ENCODE measurements around the gene OSBPL2.

The OSBPL2 gene

DNA sequence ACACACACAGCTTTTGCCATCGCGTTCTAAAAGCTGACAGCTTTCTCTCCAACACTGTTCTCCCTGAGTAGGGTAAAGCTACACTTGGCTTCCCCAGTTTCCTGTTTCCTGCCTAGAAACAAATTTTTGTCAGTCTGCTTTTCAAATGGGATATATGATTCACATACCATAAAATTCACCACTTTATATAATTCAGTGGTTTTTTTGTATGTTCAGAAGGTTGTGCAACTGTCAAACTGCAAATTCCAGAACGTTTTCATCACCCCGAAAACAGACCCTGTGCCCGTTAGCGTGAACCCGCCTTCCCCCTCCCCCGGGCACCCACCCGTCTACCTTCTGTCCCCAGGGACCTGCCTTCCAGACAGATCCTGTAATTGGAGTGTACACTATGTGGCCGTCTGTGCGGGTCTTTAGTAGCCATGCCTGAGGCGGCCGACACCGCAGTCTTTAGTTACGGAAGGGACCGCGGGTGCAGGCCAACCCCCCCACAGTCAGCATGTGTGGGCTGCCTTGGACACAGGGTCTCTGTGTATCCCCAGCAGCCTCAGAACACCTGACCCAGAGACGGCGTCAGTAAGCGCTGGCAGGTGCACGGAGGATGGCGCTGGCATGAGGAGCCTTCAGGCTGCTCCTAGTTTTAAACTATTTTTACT, 34.8 kb upstream of the OSBPL2 start:
- Histone ChIP-seq H3K79me2 (ENCODE audit: insufficient read depth, low read length) (no peaks in the 10 kb centered on the region), H3K4me3 (ENCODE audit: low read depth in 1 of 2, low read length in 2 of 2) (no peak overlapping the region), H3K9me3 (ENCODE audit: insufficient read depth, low read length, severe bottlenecking) (no peaks in the 10 kb centered on the region), H3K27ac (ENCODE audit: low read length) (no peak overlapping the region), H3K27me3 (ENCODE audit: insufficient read depth, low read length, poor library complexity) (no peaks in the 10 kb centered on the region), H4K20me1 (ENCODE audit: insufficient read depth, low read length) (peaks cover 25% of the 10 kb centered on the region), H3K4me1 (ENCODE audit: insufficient read depth, low read length) (no peaks in the 10 kb centered on the region), H3K4me2 (ENCODE audit: insufficient read depth, low read length) (no peak overlapping the region), H2AFZ (ENCODE audit: low read depth, low read length) (no peak overlapping the region), H3K9ac (ENCODE audit: low read depth, low read length) (no peak overlapping the region), H3K36me3 (ENCODE audit: insufficient read depth, low read length) (peaks cover 48% of the 10 kb centered on the region)
- TF ChIP-seq, protein P1, sequence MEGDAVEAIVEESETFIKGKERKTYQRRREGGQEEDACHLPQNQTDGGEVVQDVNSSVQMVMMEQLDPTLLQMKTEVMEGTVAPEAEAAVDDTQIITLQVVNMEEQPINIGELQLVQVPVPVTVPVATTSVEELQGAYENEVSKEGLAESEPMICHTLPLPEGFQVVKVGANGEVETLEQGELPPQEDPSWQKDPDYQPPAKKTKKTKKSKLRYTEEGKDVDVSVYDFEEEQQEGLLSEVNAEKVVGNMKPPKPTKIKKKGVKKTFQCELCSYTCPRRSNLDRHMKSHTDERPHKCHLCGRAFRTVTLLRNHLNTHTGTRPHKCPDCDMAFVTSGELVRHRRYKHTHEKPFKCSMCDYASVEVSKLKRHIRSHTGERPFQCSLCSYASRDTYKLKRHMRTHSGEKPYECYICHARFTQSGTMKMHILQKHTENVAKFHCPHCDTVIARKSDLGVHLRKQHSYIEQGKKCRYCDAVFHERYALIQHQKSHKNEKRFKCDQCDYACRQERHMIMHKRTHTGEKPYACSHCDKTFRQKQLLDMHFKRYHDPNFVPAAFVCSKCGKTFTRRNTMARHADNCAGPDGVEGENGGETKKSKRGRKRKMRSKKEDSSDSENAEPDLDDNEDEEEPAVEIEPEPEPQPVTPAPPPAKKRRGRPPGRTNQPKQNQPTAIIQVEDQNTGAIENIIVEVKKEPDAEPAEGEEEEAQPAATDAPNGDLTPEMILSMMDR (IDR thresholded peaks at IDR 0.05; ENCODE audit: borderline replicate concordance, extremely low read depth, low read length, poor library complexity, severe bottlenecking): no peak
- TF ChIP-seq EZH2 (IDR thresholded peaks at IDR 0.05; ENCODE audit: borderline replicate concordance, low read depth, low read length, severe bottlenecking): no peak
- ATAC-seq (ENCODE audit: insufficient read depth, low read depth) (no peak), DNase-seq (no peak)

DNA sequence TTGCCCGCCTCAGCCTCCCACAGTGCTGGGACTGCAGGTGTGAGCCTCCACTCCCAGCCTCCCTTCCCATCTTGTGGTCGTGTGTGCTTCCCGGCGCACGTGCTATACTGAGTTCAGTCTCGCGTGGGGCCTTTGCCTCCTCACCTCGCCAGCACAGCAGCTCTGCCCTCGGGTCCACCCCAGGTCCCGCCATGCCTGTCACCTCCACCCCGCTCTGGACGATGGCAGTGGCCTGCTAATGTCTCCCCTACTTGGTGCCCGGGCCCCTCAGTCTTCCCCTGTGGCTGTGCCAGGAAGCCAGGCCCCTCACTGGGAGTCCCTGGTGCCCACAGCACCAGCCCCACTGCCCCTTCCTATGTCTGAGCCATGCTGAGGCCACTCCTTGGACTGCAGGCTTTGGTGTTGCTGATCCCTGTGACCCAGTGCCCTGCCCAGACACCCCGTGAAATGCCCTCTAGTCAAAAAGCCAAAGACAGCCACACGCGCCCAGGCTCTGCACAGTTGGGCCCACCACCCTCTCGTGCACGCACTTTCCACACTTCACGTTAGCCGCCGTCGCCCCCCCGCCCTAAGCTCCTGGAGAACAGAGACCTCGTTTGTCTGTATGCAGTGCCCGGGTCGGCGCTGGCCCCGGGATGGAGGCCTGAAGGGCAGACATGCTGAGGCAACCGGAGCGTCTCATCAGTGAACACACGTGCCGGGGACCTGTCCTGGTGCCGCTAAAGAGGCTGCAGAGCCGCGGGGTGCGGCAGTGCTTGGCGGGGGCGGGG, 32.5 kb upstream of the OSBPL2 start:
- H3K36me3 ChIP-seq (ENCODE audit: insufficient read depth, low read length): peaks cover 28% of the 10 kb centered on the region
- no peak overlapping the region for H3K9ac ChIP-seq (ENCODE audit: low read depth, low read length)
- H2AFZ ChIP-seq (ENCODE audit: low read depth, low read length): no peak overlapping the region
- no peak overlapping the region for H3K27ac ChIP-seq (ENCODE audit: low read length)
- H3K4me2 ChIP-seq (ENCODE audit: insufficient read depth, low read length): no peak overlapping the region
- no peak overlapping the region for H3K4me3 ChIP-seq (ENCODE audit: low read depth in 1 of 2, low read length in 2 of 2)
- H3K79me2 ChIP-seq (ENCODE audit: insufficient read depth, low read length): no peaks in the 10 kb centered on the region
- no peaks in the 10 kb centered on the region for H3K4me1 ChIP-seq (ENCODE audit: insufficient read depth, low read length)
- peaks cover 39% of the 10 kb centered on the region for H4K20me1 ChIP-seq (ENCODE audit: insufficient read depth, low read length)
- TF ChIP-seq, protein P1 (IDR thresholded peaks at IDR 0.05; ENCODE audit: borderline replicate concordance, extremely low read depth, low read length, poor library complexity, severe bottlenecking): no peak
- TF ChIP-seq EZH2 (IDR thresholded peaks at IDR 0.05; ENCODE audit: borderline replicate concordance, low read depth, low read length, severe bottlenecking): no peak
- H3K9me3 ChIP-seq (ENCODE audit: insufficient read depth, low read length, severe bottlenecking): no peaks in the 10 kb centered on the region
- ATAC-seq (ENCODE audit: insufficient read depth, low read depth): no peak
- H3K27me3 ChIP-seq (ENCODE audit: insufficient read depth, low read length, poor library complexity): no peaks in the 10 kb centered on the region
- no peak for DNase-seq

DNA sequence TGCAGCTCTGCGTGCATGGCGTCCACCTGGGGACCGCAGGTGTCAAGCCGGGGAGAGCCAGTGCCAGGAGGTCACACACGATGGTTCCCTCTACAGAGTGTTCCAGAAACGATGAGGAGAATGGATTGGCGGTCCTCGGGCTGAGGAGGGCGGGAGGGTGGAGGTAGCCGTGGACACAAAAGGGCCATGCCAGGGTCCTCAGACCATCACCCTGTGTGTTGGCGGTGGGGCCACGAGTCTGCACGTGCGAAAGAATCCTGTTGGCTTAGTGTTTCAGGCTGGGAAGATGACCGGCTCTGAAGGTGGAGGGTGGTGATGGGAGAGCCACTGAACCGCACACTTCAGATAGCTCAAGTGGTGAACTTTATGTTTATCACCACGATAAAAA, 31.9 kb upstream of the OSBPL2 start:
- no peak overlapping the region for H3K27ac ChIP-seq (ENCODE audit: low read length)
- H2AFZ ChIP-seq (ENCODE audit: low read depth, low read length): no peak overlapping the region
- no peak overlapping the region for H3K9ac ChIP-seq (ENCODE audit: low read depth, low read length)
- no peak overlapping the region for H3K4me3 ChIP-seq (ENCODE audit: low read depth in 1 of 2, low read length in 2 of 2)
- TF ChIP-seq EZH2 (IDR thresholded peaks at IDR 0.05; ENCODE audit: borderline replicate concordance, low read depth, low read length, severe bottlenecking): no peak
- TF ChIP-seq, protein P1 (IDR thresholded peaks at IDR 0.05; ENCODE audit: borderline replicate concordance, extremely low read depth, low read length, poor library complexity, severe bottlenecking): no peak
- H3K79me2 ChIP-seq (ENCODE audit: insufficient read depth, low read length): no peaks in the 10 kb centered on the region
- no peak overlapping the region for H3K4me2 ChIP-seq (ENCODE audit: insufficient read depth, low read length)
- no peak for ATAC-seq (ENCODE audit: insufficient read depth, low read depth)
- H3K4me1 ChIP-seq (ENCODE audit: insufficient read depth, low read length): no peaks in the 10 kb centered on the region
- peaks cover 33% of the 10 kb centered on the region for H4K20me1 ChIP-seq (ENCODE audit: insufficient read depth, low read length)
- H3K9me3 ChIP-seq (ENCODE audit: insufficient read depth, low read length, severe bottlenecking): no peaks in the 10 kb centered on the region
- H3K27me3 ChIP-seq (ENCODE audit: insufficient read depth, low read length, poor library complexity): no peaks in the 10 kb centered on the region
- DNase-seq: no peak
- peaks cover 22% of the 10 kb centered on the region for H3K36me3 ChIP-seq (ENCODE audit: insufficient read depth, low read length)

Measured in DND-41 (cell line).